AG10803 (cell line): ENCODE measurements around the gene PIK3C2B.

Source experiments
- DNase-seq: peaks from one replicate; pipeline ENCODE4 v3.0.0; 2010; ENCODE audit warnings: low read depth
- H3K4me3 ChIP-seq: 2 replicates; pipeline ENCODE4 v1.5.1; 2011; ENCODE audit warnings: mild to moderate bottlenecking, low read length, control low read depth
- TF ChIP-seq, protein P1 (sequence below): conservative IDR thresholded peaks from 2 replicates; pipeline ENCODE4 v1.5.1; 2011; ENCODE audit warnings: mild to moderate bottlenecking, low read length, control low read depth, inconsistent platforms

The PIK3C2B gene

DNA sequence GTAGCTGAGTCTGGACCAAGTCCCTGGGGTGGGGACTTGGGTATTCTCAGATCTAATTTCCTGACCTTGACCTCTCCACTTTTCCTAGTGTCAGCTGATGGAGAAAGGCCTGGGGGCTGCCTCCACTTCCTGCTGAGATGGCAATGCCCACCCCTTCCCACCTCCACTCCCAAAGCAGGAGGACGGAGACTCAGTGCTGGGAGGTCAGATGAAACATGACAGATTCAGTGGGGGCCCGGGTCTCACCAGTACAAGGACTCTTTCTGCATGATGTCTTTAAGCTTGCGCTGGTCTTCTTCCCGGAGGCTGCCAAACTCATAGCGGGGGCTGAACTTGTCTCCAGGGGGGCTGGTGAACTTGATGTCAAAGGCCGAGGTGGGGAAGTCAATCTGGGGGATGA lies 47.4 kb downstream of the PIK3C2B start:
- DNase-seq: no peak
- H3K4me3 ChIP-seq: no peak overlapping the region
- TF ChIP-seq, protein P1, sequence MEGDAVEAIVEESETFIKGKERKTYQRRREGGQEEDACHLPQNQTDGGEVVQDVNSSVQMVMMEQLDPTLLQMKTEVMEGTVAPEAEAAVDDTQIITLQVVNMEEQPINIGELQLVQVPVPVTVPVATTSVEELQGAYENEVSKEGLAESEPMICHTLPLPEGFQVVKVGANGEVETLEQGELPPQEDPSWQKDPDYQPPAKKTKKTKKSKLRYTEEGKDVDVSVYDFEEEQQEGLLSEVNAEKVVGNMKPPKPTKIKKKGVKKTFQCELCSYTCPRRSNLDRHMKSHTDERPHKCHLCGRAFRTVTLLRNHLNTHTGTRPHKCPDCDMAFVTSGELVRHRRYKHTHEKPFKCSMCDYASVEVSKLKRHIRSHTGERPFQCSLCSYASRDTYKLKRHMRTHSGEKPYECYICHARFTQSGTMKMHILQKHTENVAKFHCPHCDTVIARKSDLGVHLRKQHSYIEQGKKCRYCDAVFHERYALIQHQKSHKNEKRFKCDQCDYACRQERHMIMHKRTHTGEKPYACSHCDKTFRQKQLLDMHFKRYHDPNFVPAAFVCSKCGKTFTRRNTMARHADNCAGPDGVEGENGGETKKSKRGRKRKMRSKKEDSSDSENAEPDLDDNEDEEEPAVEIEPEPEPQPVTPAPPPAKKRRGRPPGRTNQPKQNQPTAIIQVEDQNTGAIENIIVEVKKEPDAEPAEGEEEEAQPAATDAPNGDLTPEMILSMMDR: no peak

DNA sequence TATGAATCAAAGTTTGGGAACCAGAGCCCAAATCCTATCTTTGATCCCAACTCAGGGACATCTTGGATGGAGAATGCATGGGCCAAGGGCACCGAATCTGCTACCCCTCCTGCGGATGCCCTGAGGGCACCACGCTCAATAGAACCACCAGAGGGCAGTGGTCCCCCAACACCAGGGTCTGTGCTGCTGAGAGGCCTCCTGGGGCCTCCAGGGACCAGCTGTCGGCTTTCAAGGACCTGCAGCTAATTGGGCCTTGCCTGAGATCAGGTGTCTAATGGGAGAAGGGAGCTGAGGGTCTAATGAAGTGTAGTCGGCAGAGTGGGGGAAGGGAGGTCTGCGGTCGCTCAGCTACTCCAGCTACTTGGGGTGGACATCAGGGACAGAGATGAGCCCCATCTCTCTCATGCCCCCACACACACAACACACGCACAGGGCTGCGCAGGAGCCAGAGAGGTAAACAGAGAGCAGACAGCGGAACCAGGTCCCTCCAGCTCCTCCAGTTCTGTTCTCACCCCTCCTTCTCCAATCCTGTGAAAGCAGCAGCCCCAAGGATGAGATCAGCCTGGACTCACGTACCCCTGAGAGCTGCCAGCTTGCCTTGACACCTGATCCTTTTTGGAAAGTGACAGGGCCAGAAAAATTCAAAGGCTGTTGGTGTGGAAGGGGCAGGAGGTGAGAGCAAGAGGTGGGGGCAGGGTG lies 48.0 kb downstream of the PIK3C2B start:
- peak; percentile 52 for DNase-seq

DNA sequence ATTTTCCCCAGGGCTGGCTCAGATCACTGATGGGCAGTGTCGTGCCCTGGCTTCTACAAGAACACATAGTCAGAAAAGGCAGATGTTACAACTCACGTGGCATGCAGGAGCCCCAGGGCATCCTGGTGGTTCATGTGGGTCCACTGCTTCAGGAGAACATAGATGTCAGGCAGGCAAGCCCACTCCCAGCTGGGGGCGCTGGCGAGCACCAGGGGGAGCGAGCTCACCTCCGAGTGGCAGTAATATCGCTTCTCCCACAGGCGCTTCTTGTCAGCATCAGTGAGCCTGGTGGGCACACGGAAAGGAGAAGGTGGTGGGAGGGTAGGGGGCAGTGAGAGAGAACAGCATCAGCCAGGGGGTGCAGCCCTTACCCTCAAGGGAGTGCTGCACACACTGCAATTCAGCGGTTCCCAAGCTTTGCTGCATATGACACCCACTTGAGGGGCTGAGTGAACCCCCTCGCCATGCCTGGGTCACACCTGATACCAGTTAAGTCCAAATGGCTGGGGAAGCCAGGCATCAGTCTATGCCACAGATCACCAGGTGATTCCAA lies 48.7 kb downstream of the PIK3C2B start:
- H3K4me3 ChIP-seq: no peak overlapping the region
- peak; percentile 20 for DNase-seq
- TF ChIP-seq, protein P1: peak; percentile 59

More for the DNA sequence above, 48.0 kb downstream of the PIK3C2B start:
- TF ChIP-seq, protein P1: peak; percentile 75
- no peak overlapping the region for H3K4me3 ChIP-seq
